GM10248 (cell line): ENCODE measurements around the gene DNAL4.
"Not testable (repeated sequence)": the region's sequence is repeated elsewhere in the genome, so short reads cannot be mapped to it uniquely, and the experiment has no call there.

Source experiments
- CTCF ChIA-PET: fragments of 300-600 bp; sonication (Branson Sonifier 250); formaldehyde crosslinking; extraction: SDS; loops from one replicate; lab custom pipeline; 2021; ENCODE audit warnings: antibody characterized with exemption; lab: Yijun Ruan, JAX
- POLR2A ChIA-PET: fragments of 350-650 bp; sonication (Branson Sonifier 250); formaldehyde crosslinking; extraction: SDS; loops from one replicate; lab custom pipeline; 2020; ENCODE audit warnings: antibody characterized with exemption; lab: Yijun Ruan, JAX
- DNase-seq: peaks from one replicate; pipeline ENCODE4 v3.0.0; 2012; ENCODE audit errors: extremely low spot score
- TF ChIP-seq, protein P1 (sequence below): IDR thresholded peaks from 2 replicates; pipeline ENCODE4 v1.5.1; 2012; ENCODE audit warnings: mild to moderate bottlenecking, low read depth; ENCODE audit errors: extremely low read depth, missing control alignments, control extremely low read depth

DNAL4 gene

DNA sequence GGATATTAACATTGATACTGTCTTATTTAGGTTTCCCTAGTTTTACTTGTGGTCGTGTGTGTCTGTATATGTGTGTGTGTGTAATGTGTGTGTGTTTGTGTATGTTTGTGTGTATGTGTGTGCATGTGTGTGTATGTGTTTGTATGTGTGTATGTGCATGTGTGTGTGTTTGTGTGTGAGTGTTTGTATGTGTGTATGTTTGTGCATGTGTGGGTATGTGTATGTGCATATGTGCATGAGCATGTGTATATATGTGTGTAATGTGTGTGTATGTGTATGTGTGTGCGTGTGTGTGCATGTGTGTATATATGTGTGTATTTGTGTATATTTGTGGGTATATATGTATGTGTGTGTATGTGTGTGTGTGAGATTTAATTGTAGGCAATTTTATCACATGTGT lies 17.3 kb upstream of the DNAL4 start:
- TF ChIP-seq, protein P1, sequence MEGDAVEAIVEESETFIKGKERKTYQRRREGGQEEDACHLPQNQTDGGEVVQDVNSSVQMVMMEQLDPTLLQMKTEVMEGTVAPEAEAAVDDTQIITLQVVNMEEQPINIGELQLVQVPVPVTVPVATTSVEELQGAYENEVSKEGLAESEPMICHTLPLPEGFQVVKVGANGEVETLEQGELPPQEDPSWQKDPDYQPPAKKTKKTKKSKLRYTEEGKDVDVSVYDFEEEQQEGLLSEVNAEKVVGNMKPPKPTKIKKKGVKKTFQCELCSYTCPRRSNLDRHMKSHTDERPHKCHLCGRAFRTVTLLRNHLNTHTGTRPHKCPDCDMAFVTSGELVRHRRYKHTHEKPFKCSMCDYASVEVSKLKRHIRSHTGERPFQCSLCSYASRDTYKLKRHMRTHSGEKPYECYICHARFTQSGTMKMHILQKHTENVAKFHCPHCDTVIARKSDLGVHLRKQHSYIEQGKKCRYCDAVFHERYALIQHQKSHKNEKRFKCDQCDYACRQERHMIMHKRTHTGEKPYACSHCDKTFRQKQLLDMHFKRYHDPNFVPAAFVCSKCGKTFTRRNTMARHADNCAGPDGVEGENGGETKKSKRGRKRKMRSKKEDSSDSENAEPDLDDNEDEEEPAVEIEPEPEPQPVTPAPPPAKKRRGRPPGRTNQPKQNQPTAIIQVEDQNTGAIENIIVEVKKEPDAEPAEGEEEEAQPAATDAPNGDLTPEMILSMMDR, result no peak
- ChIA-PET CTCF (no interaction called here), POLR2A (no interaction called here)
- DNase-seq, result no peak

DNA sequence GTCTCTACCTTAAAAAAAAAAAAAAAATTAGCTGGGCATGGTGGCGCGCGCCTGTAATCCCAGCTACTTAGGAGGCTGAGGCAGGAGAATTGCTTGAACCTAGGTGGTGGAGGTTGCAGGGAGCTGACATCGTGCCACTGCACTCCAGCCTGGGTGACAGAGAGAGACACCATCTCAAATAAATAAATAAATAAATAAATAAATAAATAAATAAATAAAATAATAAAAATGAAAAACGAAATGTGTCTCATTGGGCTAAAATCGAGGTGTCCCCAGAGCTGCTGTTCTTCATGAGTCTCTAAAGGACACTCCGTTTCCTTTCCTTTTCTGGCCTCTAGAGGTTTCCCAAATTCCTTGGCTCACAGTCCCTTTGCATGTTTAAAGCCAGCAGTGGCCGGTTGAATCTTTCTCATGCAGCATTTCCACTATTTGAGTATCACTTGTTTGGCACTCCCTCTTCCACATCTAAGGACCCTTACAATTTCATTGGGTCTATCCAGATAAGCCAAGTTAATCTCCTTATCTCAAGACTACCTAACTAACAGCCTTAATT lies 11.2 kb upstream of the DNAL4 start:
- POLR2A ChIA-PET, DNase-seq, CTCF ChIA-PET: not testable (repeated sequence)

DNA sequence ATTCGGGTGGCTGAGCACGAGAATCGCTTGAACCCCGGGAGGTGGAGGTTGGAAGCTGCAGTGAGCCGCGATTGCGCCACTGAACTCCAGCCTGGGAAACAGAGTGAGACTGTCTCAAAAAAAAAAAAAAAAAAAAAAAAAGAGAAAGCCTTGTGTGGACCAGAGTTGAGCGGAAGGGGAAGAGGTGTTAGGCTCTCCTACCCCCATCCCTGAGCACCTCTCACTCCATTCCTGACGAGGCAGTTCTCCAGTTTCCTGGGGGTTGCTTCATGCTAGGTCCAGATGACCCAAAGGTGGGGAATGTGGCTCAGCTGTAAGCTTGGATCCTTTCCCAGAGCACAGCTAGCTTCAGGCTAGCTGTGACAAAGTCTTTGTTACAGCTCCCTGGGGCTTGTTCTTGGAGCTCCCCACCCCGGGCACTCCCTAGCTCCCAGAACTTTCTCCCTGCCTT lies 8.8 kb upstream of the DNAL4 start:
- CTCF ChIA-PET, result interaction anchor here (3.0 kb wide), 1 partner anchor 33 kb away, joined by 13 read pairs; no protein-coding TSS in a partner anchor
- no peak for DNase-seq
- POLR2A ChIA-PET, result no interaction called here
- TF ChIP-seq, protein P1, result no peak

DNA sequence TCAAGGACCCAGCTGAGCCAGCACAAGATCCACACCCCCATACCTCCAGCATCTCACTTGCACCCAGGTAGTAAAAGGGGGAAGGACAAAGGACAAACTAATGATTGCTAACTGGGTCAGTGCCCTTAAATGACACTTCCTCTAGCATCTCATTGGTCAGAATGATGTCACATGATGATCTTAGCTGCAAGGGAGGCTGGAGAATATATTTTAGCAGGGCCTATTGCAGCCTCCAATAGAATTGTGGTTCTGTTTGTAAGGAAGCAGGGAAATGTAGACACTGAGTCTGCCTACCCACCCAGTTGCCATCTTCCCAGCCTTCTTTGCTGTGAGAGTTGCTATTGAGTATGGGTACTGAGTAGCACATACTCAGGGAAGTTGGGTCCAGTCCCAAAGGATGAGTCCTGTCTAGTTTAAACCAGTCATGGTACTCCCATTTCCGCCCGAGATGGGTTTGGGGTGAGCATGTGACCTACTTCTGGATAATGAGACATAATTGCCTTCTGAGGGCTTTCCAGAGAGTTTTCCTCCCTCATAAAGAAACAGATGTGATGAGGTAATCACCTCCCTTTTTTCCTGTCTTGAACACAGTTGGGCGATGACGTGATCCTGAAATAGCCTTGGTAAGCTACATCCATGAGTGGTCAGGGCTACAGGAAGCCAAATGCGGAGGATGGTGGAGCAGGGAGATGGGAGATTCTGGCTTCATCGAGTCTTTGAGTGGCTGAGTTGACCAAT lies 5.5 kb upstream of the DNAL4 start:
- ChIA-PET CTCF (interaction anchor here (1.8 to 3.0 kb wide), 2 partner anchors 30 to 70 kb away, joined by 3 to 13 read pairs; no protein-coding TSS in a partner anchor), POLR2A (no interaction called here)
- DNase-seq, result no peak
- TF ChIP-seq, protein P1, result no peak

DNA sequence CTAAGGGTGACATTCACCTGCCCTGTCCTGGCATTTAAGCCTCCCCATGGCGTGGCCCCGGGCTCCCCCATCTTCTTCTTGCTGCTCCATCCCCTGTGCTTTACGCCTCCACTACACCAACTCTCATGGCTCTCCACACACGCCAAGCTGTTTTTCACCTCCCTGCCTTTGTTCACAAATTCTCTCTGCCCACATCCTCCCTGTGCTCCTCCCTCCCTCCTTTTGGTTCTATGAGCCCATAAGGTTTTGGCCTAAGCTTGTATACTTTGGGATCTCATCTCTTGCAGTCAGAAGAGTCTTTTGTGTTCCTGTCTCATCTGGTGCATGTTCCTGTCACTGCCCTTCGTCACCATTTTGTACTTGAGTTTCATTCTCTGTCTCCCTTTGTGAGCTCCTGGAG lies 4.6 kb upstream of the DNAL4 start:
- ChIA-PET CTCF (no interaction called here), POLR2A (no interaction called here)

DNA sequence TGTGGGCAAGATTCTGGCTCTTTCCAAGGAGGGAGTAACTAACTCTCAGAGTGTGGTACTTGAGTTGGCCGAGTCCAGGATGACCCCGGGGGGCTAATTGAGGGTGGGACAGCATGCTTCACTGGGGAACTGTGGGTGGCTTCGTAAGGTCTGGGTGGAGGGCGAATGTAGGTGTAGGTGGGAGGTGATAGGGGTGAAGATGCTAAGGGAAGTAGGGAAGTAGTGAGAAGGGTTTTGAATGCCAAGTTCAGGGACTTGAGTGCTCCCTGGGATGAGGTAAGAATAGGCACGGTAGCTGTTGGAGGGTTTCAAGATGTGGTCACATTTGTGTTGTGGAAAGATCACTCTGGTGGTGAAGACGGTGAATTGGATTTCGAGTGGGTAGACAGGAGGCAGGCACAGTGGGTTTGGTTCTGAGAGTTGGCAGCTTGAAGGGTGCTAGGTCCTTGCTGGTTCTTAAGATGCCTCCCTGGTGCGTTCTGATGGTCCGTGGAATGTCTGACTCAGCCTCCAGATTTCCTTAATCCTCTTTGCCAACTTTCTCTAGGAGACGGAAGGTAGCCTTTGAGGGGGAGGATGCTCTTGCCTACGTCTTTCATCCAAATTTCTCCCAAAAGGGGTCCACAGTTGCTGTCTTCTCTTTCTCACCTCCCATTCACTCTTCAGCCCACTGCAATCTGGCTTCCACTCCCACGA lies 2.5 kb upstream of the DNAL4 start:
- TF ChIP-seq, protein P1, result no peak
- ChIA-PET CTCF (no interaction called here), POLR2A (no interaction called here)
- no peak for DNase-seq

More for the DNA sequence above, 4.6 kb upstream of the DNAL4 start:
- TF ChIP-seq, protein P1, result no peak
- no peak for DNase-seq
